HepG2 (cell line): ENCODE measurements around the gene ZNF79. TPM values are rescaled to one million over a fixed set of nuclear protein-coding genes. Genes with fewer than 3 reads are reported as not detected.
A peak's percentile ranks its signal among the peaks of the same experiment; 100 is the strongest.

Experiments used
- ARNT2 ChIP-seq: sonication (generic); formaldehyde crosslinking; IDR thresholded peaks from 2 replicates; pipeline ENCODE4 v1.8.0; 2022; ENCODE audit warnings: mild to moderate bottlenecking, low read depth, missing genetic modification reagents, moderate library complexity
- BHLHE40 ChIP-seq: IDR thresholded peaks from 2 replicates; pipeline ENCODE4 v1.6.1; 2011; ENCODE audit warnings: low read length, improper control_type of control experiment
- MTA3 ChIP-seq: sonication (generic); formaldehyde crosslinking; IDR thresholded peaks from 2 replicates; pipeline ENCODE4 v1.4.0; 2020; ENCODE audit warnings: missing genetic modification reagents
- SYNCRIP ChIP-seq: fragments of 200-400 bp; formaldehyde crosslinking; IDR thresholded peaks from 2 replicates; pipeline ENCODE4 v1.6.1; 2018; ENCODE audit warnings: mild to moderate bottlenecking, low read depth, low read length; ENCODE audit not compliant: insufficient read depth
- ZFX ChIP-seq: sonication (generic); formaldehyde crosslinking; IDR thresholded peaks from 2 replicates; pipeline ENCODE4 v1.4.0; 2020; ENCODE audit warnings: mild to moderate bottlenecking, low read depth, missing genetic modification reagents, moderate library complexity
- ZNF3 ChIP-seq: IDR thresholded peaks from 2 replicates; pipeline ENCODE4 v1.7.0; 2017; ENCODE audit warnings: inconsistent platforms
- ZNF331 ChIP-seq: sonication (generic); formaldehyde crosslinking; IDR thresholded peaks from 2 replicates; pipeline ENCODE4 v1.4.0; 2020; ENCODE audit warnings: missing genetic modification reagents
- ZNF33A ChIP-seq: sonication (generic); formaldehyde crosslinking; IDR thresholded peaks from 2 replicates; pipeline ENCODE4 v1.5.1; 2020; ENCODE audit warnings: missing genetic modification reagents, mild to moderate bottlenecking, moderate library complexity, borderline replicate concordance
- ZNF550 ChIP-seq: sonication (generic); formaldehyde crosslinking; IDR thresholded peaks from 2 replicates; pipeline ENCODE4 v1.4.0; 2020; ENCODE audit warnings: mild to moderate bottlenecking, missing genetic modification reagents, borderline replicate concordance
- ZNF570 ChIP-seq: sonication (generic); formaldehyde crosslinking; IDR thresholded peaks from 2 replicates; pipeline ENCODE4 v1.4.0; 2020; ENCODE audit warnings: mild to moderate bottlenecking, missing genetic modification reagents, borderline replicate concordance
- ZNF792 ChIP-seq: IDR thresholded peaks from 2 replicates; pipeline ENCODE4 v1.6.1; 2016
- polyA plus RNA-seq, 8 experiments: library from polyadenylated mRNA; depleted of rRNA in 3 of 8; stranded (reverse) in 7 of 8; unstranded in 1 of 8; fragments of >200 nt; fragmentation: Illumina TruSeq in 4 of 8; extraction: Trizol in 4 of 8; gene quantifications; 2 replicates each; pipeline versions ENCODE4 v1.2.1 to v1.2.3, GENCODE V29; 2011 to 2016; ENCODE audit warnings: low read depth in 4 of 8, missing spikeins in 1 of 8, mixed read lengths in 1 of 8; ENCODE audit not compliant: insufficient read depth in 1 of 8
- total RNA-seq, 5 experiments: library from RNA; depleted of rRNA; stranded (reverse); fragments of >200 nt; fragmentation: Illumina TruSeq; extraction: Trizol; gene quantifications; 2 replicates each; pipeline ENCODE4 v1.2.3, GENCODE V29; 2016; ENCODE audit warnings: low read depth in 1 of 5
- TF ChIP-seq, protein P1 (sequence below): IDR thresholded peaks from 2 replicates; pipeline ENCODE4 v1.6.1; 2018; ENCODE audit warnings: missing genetic modification reagents
- TF ChIP-seq, protein P2 (sequence below): IDR thresholded peaks from 2 replicates; pipeline ENCODE4 v1.6.1; 2016; ENCODE audit warnings: missing biosample characterization, missing genetic modification reagents, low read depth
- TF ChIP-seq, protein P3 (sequence below): IDR thresholded peaks from 2 replicates; pipeline ENCODE4 v1.6.1; 2012; ENCODE audit warnings: inconsistent platforms
- TF ChIP-seq, protein P4 (sequence below): sonication (generic); formaldehyde crosslinking; IDR thresholded peaks from 2 replicates; pipeline ENCODE4 v1.4.0; 2020; ENCODE audit warnings: missing genetic modification reagents, borderline replicate concordance
- TF ChIP-seq, protein P5 (sequence below): sonication (generic); formaldehyde crosslinking; IDR thresholded peaks from 2 replicates; pipeline ENCODE4 v1.4.0; 2020; ENCODE audit warnings: mild to moderate bottlenecking, missing genetic modification reagents
- TF ChIP-seq, protein P6 (sequence below): sonication (generic); formaldehyde crosslinking; IDR thresholded peaks from 2 replicates; pipeline ENCODE4 v1.4.0; 2020; ENCODE audit warnings: missing genetic modification reagents

ZNF79 gene
- total and polyA plus RNA-seq, 2 of the 13 experiments (the other 11 are each of a cell fraction or from before 2014, with no cell fraction given): 3.7 to 8.1 TPM

DNA sequence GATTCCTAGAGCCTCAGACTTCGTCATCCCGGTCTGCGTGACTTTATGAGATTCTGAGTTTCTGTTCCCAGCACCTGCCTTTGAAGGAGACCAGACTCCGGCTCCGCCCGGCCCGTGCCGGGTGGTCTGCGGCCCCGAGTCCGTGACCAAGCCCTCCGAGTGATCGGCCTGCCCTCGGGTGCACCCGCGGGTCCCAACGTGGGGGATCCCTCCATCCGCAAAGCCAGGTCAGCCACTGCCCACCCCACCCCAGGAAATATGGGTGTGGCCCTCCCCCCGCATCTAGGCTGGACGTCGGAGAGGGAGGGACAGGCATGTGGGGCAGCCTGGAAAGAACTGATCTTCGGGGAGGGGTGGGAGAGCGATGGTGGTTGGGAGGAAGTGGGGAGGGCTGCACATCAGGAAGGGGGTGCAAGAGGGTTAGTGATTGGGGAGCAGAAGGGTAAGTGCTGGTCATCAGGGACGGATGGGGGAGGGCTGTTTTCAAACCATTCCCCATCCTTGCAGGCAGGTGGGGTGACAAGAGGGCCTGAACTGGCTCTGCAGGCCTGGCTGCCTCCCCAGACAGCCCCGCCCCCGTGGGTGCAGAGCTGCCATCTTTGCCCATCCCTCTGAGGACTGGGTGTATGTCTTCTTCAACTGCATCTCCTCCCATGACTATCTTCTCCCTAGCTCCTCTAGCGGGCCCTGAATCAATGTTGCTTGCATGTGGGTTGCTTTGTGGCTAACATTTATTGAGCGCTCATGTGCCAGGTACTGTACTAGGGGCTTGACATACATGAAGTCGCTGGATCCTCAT lies 27.9 kb downstream of the ZNF79 start (continued):
- TF ChIP-seq, protein P1, sequence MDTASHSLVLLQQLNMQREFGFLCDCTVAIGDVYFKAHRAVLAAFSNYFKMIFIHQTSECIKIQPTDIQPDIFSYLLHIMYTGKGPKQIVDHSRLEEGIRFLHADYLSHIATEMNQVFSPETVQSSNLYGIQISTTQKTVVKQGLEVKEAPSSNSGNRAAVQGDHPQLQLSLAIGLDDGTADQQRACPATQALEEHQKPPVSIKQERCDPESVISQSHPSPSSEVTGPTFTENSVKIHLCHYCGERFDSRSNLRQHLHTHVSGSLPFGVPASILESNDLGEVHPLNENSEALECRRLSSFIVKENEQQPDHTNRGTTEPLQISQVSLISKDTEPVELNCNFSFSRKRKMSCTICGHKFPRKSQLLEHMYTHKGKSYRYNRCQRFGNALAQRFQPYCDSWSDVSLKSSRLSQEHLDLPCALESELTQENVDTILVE: no peak
- TF ChIP-seq, protein P2, sequence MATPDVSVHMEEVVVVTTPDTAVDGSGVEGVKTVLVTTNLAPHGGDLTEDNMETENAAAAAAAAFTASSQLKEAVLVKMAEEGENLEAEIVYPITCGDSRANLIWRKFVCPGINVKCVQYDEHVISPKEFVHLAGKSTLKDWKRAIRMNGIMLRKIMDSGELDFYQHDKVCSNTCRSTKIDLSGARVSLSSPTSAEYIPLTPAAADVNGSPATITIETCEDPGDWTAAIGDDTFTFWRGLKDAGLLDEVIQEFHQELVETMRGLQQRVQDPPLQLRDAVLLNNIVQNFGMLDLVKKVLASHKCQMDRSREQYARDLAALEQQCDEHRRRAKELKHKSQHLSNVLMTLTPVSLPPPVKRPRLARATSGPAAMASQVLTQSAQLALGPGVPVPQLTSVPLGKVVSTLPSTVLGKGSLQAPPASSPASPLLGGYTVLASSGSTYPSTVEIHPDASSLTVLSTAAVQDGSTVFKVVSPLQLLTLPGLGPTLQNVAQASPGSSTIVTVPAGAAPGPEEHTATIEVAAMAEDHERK (CRISPR knock-in tag): no peak
- TF ChIP-seq, protein P3, sequence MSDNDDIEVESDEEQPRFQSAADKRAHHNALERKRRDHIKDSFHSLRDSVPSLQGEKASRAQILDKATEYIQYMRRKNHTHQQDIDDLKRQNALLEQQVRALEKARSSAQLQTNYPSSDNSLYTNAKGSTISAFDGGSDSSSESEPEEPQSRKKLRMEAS: no peak
- TF ChIP-seq ZNF33A (CRISPR knock-in tag) (no peak), ZFX (CRISPR knock-in tag) (peak; percentile 48; the same call in 1 of the 2 replicates), ARNT2 (no peak), ZNF331 (CRISPR knock-in tag) (0 out of 2 replicates have a peak, but pooled peaks have one; percentile 69), ZNF3 (CRISPR knock-in tag) (peak; percentile 96), ZNF570 (CRISPR knock-in tag) (no peak), MTA3 (CRISPR knock-in tag) (no peak), ZNF792 (CRISPR knock-in tag) (no peak), BHLHE40 (no peak), ZNF550 (CRISPR knock-in tag) (no peak), SYNCRIP (no peak)
- TF ChIP-seq, protein P4, sequence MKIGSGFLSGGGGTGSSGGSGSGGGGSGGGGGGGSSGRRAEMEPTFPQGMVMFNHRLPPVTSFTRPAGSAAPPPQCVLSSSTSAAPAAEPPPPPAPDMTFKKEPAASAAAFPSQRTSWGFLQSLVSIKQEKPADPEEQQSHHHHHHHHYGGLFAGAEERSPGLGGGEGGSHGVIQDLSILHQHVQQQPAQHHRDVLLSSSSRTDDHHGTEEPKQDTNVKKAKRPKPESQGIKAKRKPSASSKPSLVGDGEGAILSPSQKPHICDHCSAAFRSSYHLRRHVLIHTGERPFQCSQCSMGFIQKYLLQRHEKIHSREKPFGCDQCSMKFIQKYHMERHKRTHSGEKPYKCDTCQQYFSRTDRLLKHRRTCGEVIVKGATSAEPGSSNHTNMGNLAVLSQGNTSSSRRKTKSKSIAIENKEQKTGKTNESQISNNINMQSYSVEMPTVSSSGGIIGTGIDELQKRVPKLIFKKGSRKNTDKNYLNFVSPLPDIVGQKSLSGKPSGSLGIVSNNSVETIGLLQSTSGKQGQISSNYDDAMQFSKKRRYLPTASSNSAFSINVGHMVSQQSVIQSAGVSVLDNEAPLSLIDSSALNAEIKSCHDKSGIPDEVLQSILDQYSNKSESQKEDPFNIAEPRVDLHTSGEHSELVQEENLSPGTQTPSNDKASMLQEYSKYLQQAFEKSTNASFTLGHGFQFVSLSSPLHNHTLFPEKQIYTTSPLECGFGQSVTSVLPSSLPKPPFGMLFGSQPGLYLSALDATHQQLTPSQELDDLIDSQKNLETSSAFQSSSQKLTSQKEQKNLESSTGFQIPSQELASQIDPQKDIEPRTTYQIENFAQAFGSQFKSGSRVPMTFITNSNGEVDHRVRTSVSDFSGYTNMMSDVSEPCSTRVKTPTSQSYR: no peak
- TF ChIP-seq, protein P5, sequence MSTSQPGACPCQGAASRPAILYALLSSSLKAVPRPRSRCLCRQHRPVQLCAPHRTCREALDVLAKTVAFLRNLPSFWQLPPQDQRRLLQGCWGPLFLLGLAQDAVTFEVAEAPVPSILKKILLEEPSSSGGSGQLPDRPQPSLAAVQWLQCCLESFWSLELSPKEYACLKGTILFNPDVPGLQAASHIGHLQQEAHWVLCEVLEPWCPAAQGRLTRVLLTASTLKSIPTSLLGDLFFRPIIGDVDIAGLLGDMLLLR (CRISPR knock-in tag): no peak
- TF ChIP-seq, protein P6, sequence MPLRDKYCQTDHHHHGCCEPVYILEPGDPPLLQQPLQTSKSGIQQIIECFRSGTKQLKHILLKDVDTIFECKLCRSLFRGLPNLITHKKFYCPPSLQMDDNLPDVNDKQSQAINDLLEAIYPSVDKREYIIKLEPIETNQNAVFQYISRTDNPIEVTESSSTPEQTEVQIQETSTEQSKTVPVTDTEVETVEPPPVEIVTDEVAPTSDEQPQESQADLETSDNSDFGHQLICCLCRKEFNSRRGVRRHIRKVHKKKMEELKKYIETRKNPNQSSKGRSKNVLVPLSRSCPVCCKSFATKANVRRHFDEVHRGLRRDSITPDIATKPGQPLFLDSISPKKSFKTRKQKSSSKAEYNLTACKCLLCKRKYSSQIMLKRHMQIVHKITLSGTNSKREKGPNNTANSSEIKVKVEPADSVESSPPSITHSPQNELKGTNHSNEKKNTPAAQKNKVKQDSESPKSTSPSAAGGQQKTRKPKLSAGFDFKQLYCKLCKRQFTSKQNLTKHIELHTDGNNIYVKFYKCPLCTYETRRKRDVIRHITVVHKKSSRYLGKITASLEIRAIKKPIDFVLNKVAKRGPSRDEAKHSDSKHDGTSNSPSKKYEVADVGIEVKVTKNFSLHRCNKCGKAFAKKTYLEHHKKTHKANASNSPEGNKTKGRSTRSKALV: no peak
